ENCODE measurements around the gene GTF2A1. TPM values are rescaled to one million over a fixed set of nuclear protein-coding genes. Genes with fewer than 3 reads are reported as not detected.

The GTF2A1 gene
- total RNA-seq, 1 donor from 2014 or later: 63.1 TPM

- Mint-ChIP-seq H3K4me3 (no peak overlapping the region), H3K9me3 (no peaks in the 10 kb centered on the region), H3K27me3 (ENCODE audit: insufficient read depth, low read depth) (peaks cover 2% of the 10 kb centered on the region), H3K36me3 (peaks cover 3% of the 10 kb centered on the region), H3K27ac (no peak overlapping the region), H3K4me1 (peaks cover 9% of the 10 kb centered on the region)
- Histone ChIP-seq H3K4me2 (no peak overlapping the region), H3K9me3 (ENCODE audit: low read depth) (no peaks in the 10 kb centered on the region), H3K4me1 (peaks cover 4% of the 10 kb centered on the region), H4K20me1 (ENCODE audit: low read depth) (no peaks in the 10 kb centered on the region), H3K9ac (no peak overlapping the region), H3K27me3 (no peaks in the 10 kb centered on the region), H3F3A (ENCODE audit: low read depth) (peaks cover 9% of the 10 kb centered on the region), H2AFZ (replicated peaks) (no peak overlapping the region), H3K79me2 (ENCODE audit: low read depth) (no peaks in the 10 kb centered on the region), H3K36me3 (no peaks in the 10 kb centered on the region), H3K4me3 (no peak overlapping the region), H3K27ac (no peak overlapping the region)
- no peak for DNase-seq (ENCODE audit: low spot score)
- TF ChIP-seq CTCF (IDR thresholded peaks at IDR 0.05): no peak
- TF ChIP-seq EZH2phosphoT487 (IDR thresholded peaks at IDR 0.05): no peak
- no peak for TF ChIP-seq EZH2 (IDR thresholded peaks at IDR 0.05)
These were observed 48.4 kb downstream of the GTF2A1 start for GRCh38 chr14:81172353-81172752.

GRCh38 chr14:81170829-81171195, 49.9 kb downstream of the GTF2A1 start:
- Mint-ChIP-seq H3K4me1 (peaks cover 9% of the 10 kb centered on the region), H3K36me3 (peaks cover 3% of the 10 kb centered on the region), H3K27ac (peak overlapping the region; percentile 96), H3K9me3 (no peaks in the 10 kb centered on the region), H3K27me3 (ENCODE audit: insufficient read depth, low read depth) (peaks cover 2% of the 10 kb centered on the region), H3K4me3 (peak overlapping the region; percentile 88)
- TF ChIP-seq EZH2 (IDR thresholded peaks at IDR 0.05) (no peak), EZH2phosphoT487 (IDR thresholded peaks at IDR 0.05) (no peak)
- Histone ChIP-seq H3K27ac (no peak overlapping the region), H3F3A (ENCODE audit: low read depth) (peaks cover 3% of the 10 kb centered on the region), H2AFZ (replicated peaks) (no peak overlapping the region), H3K36me3 (no peaks in the 10 kb centered on the region), H3K4me1 (peaks cover 4% of the 10 kb centered on the region), H3K4me2 (peak overlapping the region; percentile 78), H4K20me1 (ENCODE audit: low read depth) (no peaks in the 10 kb centered on the region), H3K27me3 (no peaks in the 10 kb centered on the region), H3K9me3 (ENCODE audit: low read depth) (no peaks in the 10 kb centered on the region), H3K79me2 (ENCODE audit: low read depth) (no peaks in the 10 kb centered on the region), H3K9ac (no peak overlapping the region), H3K4me3 (no peak overlapping the region)
- no peak for DNase-seq (ENCODE audit: low spot score)

- peaks cover 3% of the 10 kb centered on the region for H3F3A ChIP-seq (ENCODE audit: low read depth)
- peaks cover 9% of the 10 kb centered on the region for H3K4me1 Mint-ChIP-seq
- peaks cover 2% of the 10 kb centered on the region for H3K27me3 Mint-ChIP-seq (ENCODE audit: insufficient read depth, low read depth)
- peak overlapping the region; percentile 88 for H3K4me3 Mint-ChIP-seq
- H3K4me1 ChIP-seq: peaks cover 4% of the 10 kb centered on the region
- no peaks in the 10 kb centered on the region for H3K79me2 ChIP-seq (ENCODE audit: low read depth)
- DNase-seq (ENCODE audit: low spot score): peak; percentile 91
- TF ChIP-seq EZH2phosphoT487 (IDR thresholded peaks at IDR 0.05) (no peak), CTCF (IDR thresholded peaks at IDR 0.05) (peak; percentile 87)
- peak overlapping the region; percentile 48 for H2AFZ ChIP-seq (replicated peaks)
- H3K9me3 ChIP-seq (ENCODE audit: low read depth): no peaks in the 10 kb centered on the region
- peak overlapping the region; percentile 96 for H3K27ac Mint-ChIP-seq
- H3K4me2 ChIP-seq: peak overlapping the region; percentile 78
- no peak overlapping the region for H3K9ac ChIP-seq
- no peak overlapping the region for H3K27ac ChIP-seq
- H3K36me3 Mint-ChIP-seq: peaks cover 3% of the 10 kb centered on the region
- peak overlapping the region; percentile 44 for H3K4me3 ChIP-seq
- no peaks in the 10 kb centered on the region for H4K20me1 ChIP-seq (ENCODE audit: low read depth)
- no peaks in the 10 kb centered on the region for H3K9me3 Mint-ChIP-seq
- H3K36me3 ChIP-seq: no peaks in the 10 kb centered on the region
- no peaks in the 10 kb centered on the region for H3K27me3 ChIP-seq
These were observed 50.5 kb downstream of the GTF2A1 start for GRCh38 chr14:81170104-81170828.

- Histone ChIP-seq H3K79me2 (ENCODE audit: low read depth) (no peaks in the 10 kb centered on the region), H3K4me1 (peaks cover 4% of the 10 kb centered on the region), H3F3A (ENCODE audit: low read depth) (peaks cover 3% of the 10 kb centered on the region), H2AFZ (replicated peaks) (peak overlapping the region; percentile 48), H3K4me2 (peak overlapping the region; percentile 78), H3K27ac (no peak overlapping the region), H3K27me3 (no peaks in the 10 kb centered on the region), H3K9ac (no peak overlapping the region), H3K4me3 (peak overlapping the region; percentile 44), H3K36me3 (no peaks in the 10 kb centered on the region), H4K20me1 (ENCODE audit: low read depth) (no peaks in the 10 kb centered on the region), H3K9me3 (ENCODE audit: low read depth) (no peaks in the 10 kb centered on the region)
- peak overlapping the region; percentile 88 for H3K4me3 Mint-ChIP-seq
- peaks cover 2% of the 10 kb centered on the region for H3K36me3 Mint-ChIP-seq
- DNase-seq (ENCODE audit: low spot score): peak; percentile 6
- H3K27me3 Mint-ChIP-seq (ENCODE audit: insufficient read depth, low read depth): peaks cover 1% of the 10 kb centered on the region
- H3K4me1 Mint-ChIP-seq: peaks cover 9% of the 10 kb centered on the region
- peak overlapping the region; percentile 96 for H3K27ac Mint-ChIP-seq
- no peaks in the 10 kb centered on the region for H3K9me3 Mint-ChIP-seq
- TF ChIP-seq EZH2phosphoT487 (IDR thresholded peaks at IDR 0.05): no peak
- TF ChIP-seq CTCF (IDR thresholded peaks at IDR 0.05): no peak
- no peak for TF ChIP-seq EZH2 (IDR thresholded peaks at IDR 0.05)
These were observed 51.1 kb downstream of the GTF2A1 start for GRCh38 chr14:81169711-81170103.

All from neural progenitor cell (in vitro differentiated cells).